ENCODE measurements around the gene TMEM267. TPM values are rescaled to one million over a fixed set of nuclear protein-coding genes. Genes with fewer than 3 reads are reported as not detected.

TMEM267 gene
- total and polyA plus RNA-seq, 2 of the 8 experiments (the other 6 are each of a cell fraction or from before 2014, with no cell fraction given) = 4.8 to 6.2 TPM

DNA sequence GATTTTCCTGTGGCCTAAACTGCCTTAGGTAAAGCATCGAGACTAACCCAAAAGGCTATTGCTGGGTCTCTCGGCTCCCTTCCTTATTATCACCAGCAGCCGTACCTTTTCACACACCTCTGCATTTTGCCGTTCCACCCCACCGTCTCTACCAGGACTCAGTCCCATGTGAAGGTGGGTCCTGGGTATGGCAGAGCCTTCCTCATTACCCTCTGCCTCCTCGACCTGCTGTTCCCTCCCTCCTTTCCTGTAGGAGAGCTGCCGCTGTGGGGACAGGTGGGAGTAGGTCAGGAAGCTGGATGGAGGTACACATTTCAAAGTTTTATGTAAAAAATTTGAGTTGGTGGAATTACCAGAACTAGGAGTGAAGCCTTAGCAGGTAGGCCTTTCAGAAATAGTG is 73.3 kb downstream of the TMEM267 start:
- H3K23me2 ChIP-seq (ENCODE audit: low read depth, low read length) = no peaks in the 10 kb centered on the region
- 84% methylated on average over 7 of the region's 7 CpGs; no CpG with 5 or more reads in 1 of the 2 experiments for WGBS, 2 experiments (ENCODE audit: extremely low coverage in 1 of 2, insufficient coverage in 1 of 2, insufficient read length in 1 of 2, insufficient replicate concordance in 2 of 2, low coverage in 1 of 2, low lambda C conversion rate in 2 of 2, missing lambda C conversion rate in 1 of 2)
- no peak overlapping the region for H2AFZ ChIP-seq (ENCODE audit: low read length)
- no peaks in the 10 kb centered on the region for H3K4me1 ChIP-seq (replicated peaks in 1 of 4; ENCODE audit: control insufficient read depth in 3 of 4, insufficient read depth in 4 of 4, low read length in 3 of 4)
- H3K23ac ChIP-seq (ENCODE audit: insufficient read length) = no peak overlapping the region
- H3K4me3 ChIP-seq (ENCODE audit: extremely low read depth in 1 of 4, insufficient read depth in 2 of 4, low read depth in 3 of 4, low read length in 4 of 4) = no peak overlapping the region
- no peak overlapping the region for H3K56ac ChIP-seq (replicated peaks; ENCODE audit: insufficient read length, low read depth, low read length)
- H2AK5ac ChIP-seq (ENCODE audit: low read depth, low read length) = no peak overlapping the region
- H4K20me1 ChIP-seq (replicated peaks in 1 of 2; ENCODE audit: control insufficient read depth in 1 of 2, insufficient read depth in 2 of 2, low read length in 2 of 2) = no peaks in the 10 kb centered on the region
- no peak overlapping the region for H2BK15ac ChIP-seq (ENCODE audit: low read length)
- H3K14ac ChIP-seq (ENCODE audit: insufficient read length) = no peak overlapping the region
- DNase-seq (ENCODE audit: low read depth in 1 of 2, low spot score in 2 of 2) (no peak), FAIRE-seq (no peak)
- no peak overlapping the region for H2BK5ac ChIP-seq (ENCODE audit: low read depth, low read length)
- no peaks in the 10 kb centered on the region for H3K27me3 ChIP-seq (replicated peaks in 1 of 4; ENCODE audit: control insufficient read depth in 3 of 4, extremely low read depth in 1 of 4, insufficient read depth in 3 of 4, low read length in 3 of 4)
- H3K4me2 ChIP-seq (ENCODE audit: insufficient read depth in 1 of 2, low read depth in 2 of 2, low read length in 2 of 2) = no peak overlapping the region
- no peak overlapping the region for H2BK20ac ChIP-seq (ENCODE audit: low read length)
- ChIA-PET CTCF (ENCODE audit: partially characterized antibody) (interaction anchor here (1.2 to 2.7 kb wide), 2 partner anchors 20 to 185 kb away, joined by 3 to 13 read pairs; no protein-coding TSS in a partner anchor), POLR2A (ENCODE audit: partially characterized antibody) (no interaction called here)
- no peak overlapping the region for H2BK12ac ChIP-seq (ENCODE audit: low read depth, low read length)
- H4K8ac ChIP-seq (ENCODE audit: extremely low read depth, insufficient read depth, low read length) = no peak overlapping the region
- H3K79me2 ChIP-seq (ENCODE audit: control insufficient read depth in 1 of 2, insufficient read depth in 2 of 2, low read length in 2 of 2) = no peaks in the 10 kb centered on the region
- no peaks in the 10 kb centered on the region for H3K79me1 ChIP-seq (ENCODE audit: low read depth, low read length)
- H2BK120ac ChIP-seq (replicated peaks; ENCODE audit: low read depth, low read length) = no peak overlapping the region
- H3K9ac ChIP-seq (replicated peaks in 1 of 4; ENCODE audit: extremely low read depth in 1 of 4, low read depth in 3 of 4, low read length in 3 of 4) = no peak overlapping the region
- no peaks in the 10 kb centered on the region for H3K9me3 ChIP-seq (ENCODE audit: insufficient read depth in 2 of 2, low read depth in 1 of 2, low read length in 1 of 2)
- H3K27ac ChIP-seq (ENCODE audit: low read depth, low read length) = no peak overlapping the region
- H4K5ac ChIP-seq (ENCODE audit: insufficient read length, low read depth, low read length) = no peak overlapping the region
- H3K4ac ChIP-seq (replicated peaks; ENCODE audit: insufficient read length, low read depth, low read length) = no peak overlapping the region
- no peak overlapping the region for H4K91ac ChIP-seq (replicated peaks; ENCODE audit: insufficient read length, low read length)
- no peak overlapping the region for H3K18ac ChIP-seq (ENCODE audit: extremely low read depth, low read length)
- no peaks in the 10 kb centered on the region for H3K36me3 ChIP-seq (ENCODE audit: control insufficient read depth in 2 of 4, insufficient read depth in 4 of 4, low read length in 3 of 4)
- TF ChIP-seq EGR1 (IDR thresholded peaks at IDR 0.05; ENCODE audit: borderline replicate concordance, low read depth, low read length) (no peak), CTBP2 (IDR thresholded peaks at IDR 0.05; ENCODE audit: borderline replicate concordance, insufficient read depth, insufficient read length, low read length) (no peak), BACH1 (IDR thresholded peaks at IDR 0.05; ENCODE audit: low read length) (no peak), TEAD4 (IDR thresholded peaks at IDR 0.05; ENCODE audit: low read depth, low read length) (no peak), CEBPB (IDR thresholded peaks at IDR 0.05; ENCODE audit: low read depth, low read length) (no peak), CBX5 (IDR thresholded peaks at IDR 0.05; ENCODE audit: low read depth, low read length) (no peak), YY1 (IDR thresholded peaks at IDR 0.05; ENCODE audit: low read depth, low read length) (no peak), ZNF274 (IDR thresholded peaks at IDR 0.05; ENCODE audit: borderline replicate concordance, extremely low read depth, low read length) (no peak), MAFK (IDR thresholded peaks at IDR 0.05; ENCODE audit: low read depth, low read length) (no peak), EZH2 (IDR thresholded peaks at IDR 0.05; ENCODE audit: low read depth, low read length, severe bottlenecking) (no peak), KDM1A (IDR thresholded peaks at IDR 0.05; ENCODE audit: borderline replicate concordance, low read length) (no peak), SP1 (IDR thresholded peaks at IDR 0.05; ENCODE audit: low read depth, low read length) (no peak), KDM4A (IDR thresholded peaks at IDR 0.05; ENCODE audit: low read depth, low read length, severe bottlenecking) (no peak), NRF1 (IDR thresholded peaks at IDR 0.05; ENCODE audit: low read depth, low read length) (no peak)
- TF ChIP-seq, protein P1, sequence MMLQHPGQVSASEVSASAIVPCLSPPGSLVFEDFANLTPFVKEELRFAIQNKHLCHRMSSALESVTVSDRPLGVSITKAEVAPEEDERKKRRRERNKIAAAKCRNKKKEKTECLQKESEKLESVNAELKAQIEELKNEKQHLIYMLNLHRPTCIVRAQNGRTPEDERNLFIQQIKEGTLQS (IDR thresholded peaks at IDR 0.05; ENCODE audit: insufficient read depth, low read depth, low read length) = no peak

Data from H1 (cell line).